Activated effector memory CD4-positive, alpha-beta T cell treated with anti-CD3 and anti-CD28 coated beads, Interleukin-2, amount 50 U/mL, for 16 hours (primary cell): ENCODE data around the gene SRSF3.
A peak's percentile ranks its signal among the peaks of the same experiment; 100 is the strongest.

Experiments used
- DNase-seq: peaks from one replicate; pipeline ENCODE4 v3.0.0-alpha.2; 2020

SRSF3 gene

GRCh38 chr6:36624461-36625157, 30.4 kb downstream of the SRSF3 start:
- peak; percentile 48 for DNase-seq

- peak; percentile 31 for DNase-seq
Measured at GRCh38 chr6:36625158-36625919, 31.2 kb downstream of the SRSF3 start.

GRCh38 chr6:36626636-36627035, 32.5 kb downstream of the SRSF3 start:
- DNase-seq, result peak; percentile 33

- DNase-seq, result no peak
Measured at GRCh38 chr6:36627141-36627540, 33.0 kb downstream of the SRSF3 start.

- DNase-seq, result no peak
Measured at GRCh38 chr6:36627801-36628246, 33.7 kb downstream of the SRSF3 start.

- no peak for DNase-seq
Measured at GRCh38 chr6:36629784-36630183, 35.6 kb downstream of the SRSF3 start.

GRCh38 chr6:36631326-36632011, 37.3 kb downstream of the SRSF3 start:
- no peak for DNase-seq

- DNase-seq, result no peak
Measured at GRCh38 chr6:36633370-36633769, 39.2 kb downstream of the SRSF3 start.

GRCh38 chr6:36633915-36634314, 39.8 kb downstream of the SRSF3 start:
- DNase-seq, result no peak

GRCh38 chr6:36634317-36635108, 40.4 kb downstream of the SRSF3 start:
- no peak for DNase-seq

GRCh38 chr6:36636283-36636682, 42.1 kb downstream of the SRSF3 start:
- no peak for DNase-seq

GRCh38 chr6:36636687-36637418, 42.7 kb downstream of the SRSF3 start:
- DNase-seq, result no peak

GRCh38 chr6:36638579-36638978, 44.4 kb downstream of the SRSF3 start:
- no peak for DNase-seq

- no peak for DNase-seq
Measured at GRCh38 chr6:36639171-36639808, 45.1 kb downstream of the SRSF3 start.

- no peak for DNase-seq
Measured at GRCh38 chr6:36641543-36641942, 47.4 kb downstream of the SRSF3 start.

GRCh38 chr6:36642913-36643817, 49.0 kb downstream of the SRSF3 start:
- no peak for DNase-seq

- no peak for DNase-seq
Measured at GRCh38 chr6:36643977-36644376, 49.8 kb downstream of the SRSF3 start.

GRCh38 chr6:36649086-36649485, 54.9 kb downstream of the SRSF3 start:
- DNase-seq, result no peak

GRCh38 chr6:36649701-36650484, 55.7 kb downstream of the SRSF3 start:
- DNase-seq, result no peak
